ENCODE measurements around the gene PYGO2. TPM values are rescaled to one million over a fixed set of nuclear protein-coding genes. Genes with fewer than 3 reads are reported as not detected.

PYGO2 gene
- total RNA-seq, 1 donor: 28.9 TPM

- TF ChIP-seq, protein P1, sequence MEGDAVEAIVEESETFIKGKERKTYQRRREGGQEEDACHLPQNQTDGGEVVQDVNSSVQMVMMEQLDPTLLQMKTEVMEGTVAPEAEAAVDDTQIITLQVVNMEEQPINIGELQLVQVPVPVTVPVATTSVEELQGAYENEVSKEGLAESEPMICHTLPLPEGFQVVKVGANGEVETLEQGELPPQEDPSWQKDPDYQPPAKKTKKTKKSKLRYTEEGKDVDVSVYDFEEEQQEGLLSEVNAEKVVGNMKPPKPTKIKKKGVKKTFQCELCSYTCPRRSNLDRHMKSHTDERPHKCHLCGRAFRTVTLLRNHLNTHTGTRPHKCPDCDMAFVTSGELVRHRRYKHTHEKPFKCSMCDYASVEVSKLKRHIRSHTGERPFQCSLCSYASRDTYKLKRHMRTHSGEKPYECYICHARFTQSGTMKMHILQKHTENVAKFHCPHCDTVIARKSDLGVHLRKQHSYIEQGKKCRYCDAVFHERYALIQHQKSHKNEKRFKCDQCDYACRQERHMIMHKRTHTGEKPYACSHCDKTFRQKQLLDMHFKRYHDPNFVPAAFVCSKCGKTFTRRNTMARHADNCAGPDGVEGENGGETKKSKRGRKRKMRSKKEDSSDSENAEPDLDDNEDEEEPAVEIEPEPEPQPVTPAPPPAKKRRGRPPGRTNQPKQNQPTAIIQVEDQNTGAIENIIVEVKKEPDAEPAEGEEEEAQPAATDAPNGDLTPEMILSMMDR (IDR thresholded peaks at IDR 0.05; ENCODE audit: insufficient read depth, low read depth, low read length): no peak
- DNase-seq (ENCODE audit: low read depth): peak; percentile 60
- peak overlapping the region; percentile 93 for H3K4me3 ChIP-seq (ENCODE audit: low read depth, low read length)
These were observed 42.3 kb upstream of the PYGO2 start for GRCh38 chr1:155003766-155004351.

DNA sequence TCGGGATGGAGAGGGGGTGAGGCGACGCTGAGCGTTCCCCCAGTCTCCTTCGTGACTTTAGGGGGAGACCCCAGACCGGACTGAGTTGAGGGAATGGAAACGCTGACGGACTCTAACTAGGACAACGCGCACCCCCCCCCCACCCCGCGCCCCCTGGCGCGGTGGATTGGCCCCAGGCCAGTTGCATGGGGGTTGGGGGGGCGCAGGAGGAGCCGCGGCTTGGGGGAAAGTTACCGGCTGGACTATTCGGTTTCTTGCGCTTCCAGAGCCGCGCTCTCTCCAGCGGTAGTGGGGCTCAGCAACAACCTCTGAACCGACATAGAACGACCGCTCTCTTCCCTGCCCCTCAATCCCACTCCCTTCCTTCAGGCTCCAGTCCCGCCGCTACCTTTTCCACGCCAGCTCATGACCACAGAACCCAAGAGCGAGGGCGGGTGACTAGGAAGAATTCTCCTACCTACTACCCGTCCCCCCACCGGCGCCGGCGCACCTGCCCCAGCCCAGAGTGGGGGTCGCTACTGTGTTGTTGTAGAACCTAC, 41.7 kb upstream of the PYGO2 start:
- H3K4me3 ChIP-seq (ENCODE audit: low read depth, low read length): peak overlapping the region; percentile 93
- TF ChIP-seq, protein P1 (IDR thresholded peaks at IDR 0.05; ENCODE audit: insufficient read depth, low read depth, low read length): no peak
- DNase-seq (ENCODE audit: low read depth): peak; percentile 30

GRCh38 chr1:155002464-155003226, 41.1 kb upstream of the PYGO2 start, which contains the start of gene ZBTB7B:
Gene ZBTB7B, plus strand, starts transcription at chr1:155002802. Its CDS starts 11,859 bp downstream, at chr1:155014661.
- DNase-seq (ENCODE audit: low read depth): peak; percentile 20
- peak within 1 kb of the TSS; percentile 93 for H3K4me3 ChIP-seq (ENCODE audit: low read depth, low read length)
- TF ChIP-seq, protein P1 (IDR thresholded peaks at IDR 0.05; ENCODE audit: insufficient read depth, low read depth, low read length): no peak

DNA sequence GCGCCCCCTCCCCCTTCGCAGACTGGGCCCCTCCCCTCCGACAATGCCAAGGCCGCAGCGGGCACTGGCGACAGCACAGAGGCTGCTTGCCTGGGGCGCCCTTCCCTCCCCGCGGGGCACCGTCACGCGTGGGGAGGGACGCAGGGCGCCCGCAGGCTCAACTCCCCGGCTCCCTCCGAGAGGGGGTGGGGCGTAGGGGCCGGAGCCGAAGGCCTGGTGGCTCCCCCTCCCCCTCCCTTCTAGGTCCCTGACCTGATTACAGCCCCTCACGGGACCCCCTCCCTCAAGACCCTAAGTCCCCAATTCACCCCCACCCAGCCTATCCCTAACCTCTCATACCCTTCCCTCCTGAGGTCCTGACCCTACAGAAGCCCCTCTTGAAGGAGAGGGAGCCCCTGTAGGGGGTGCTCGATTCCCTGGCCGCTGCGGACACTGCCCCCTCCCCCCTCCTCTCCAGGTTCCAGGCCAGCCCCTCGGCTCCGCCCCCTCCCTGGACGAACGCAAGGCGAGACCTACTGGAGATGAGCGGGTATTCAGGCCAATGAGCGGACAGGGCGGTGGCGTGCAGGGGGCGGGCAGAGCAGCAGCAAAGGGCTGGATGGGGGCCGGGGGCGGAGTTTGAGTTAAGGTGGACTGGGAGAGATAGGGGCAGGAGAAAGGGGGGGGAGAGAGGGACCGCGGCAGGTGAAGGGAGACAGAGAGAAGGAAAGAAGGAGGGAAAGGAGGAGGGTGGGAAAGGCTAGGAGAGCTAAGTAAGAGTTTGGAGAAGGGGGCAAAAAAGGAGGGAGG, 40.3 kb upstream of the PYGO2 start:
- DNase-seq (ENCODE audit: low read depth): peak; percentile 99
- peak overlapping the region; percentile 93 for H3K4me3 ChIP-seq (ENCODE audit: low read depth, low read length)
- TF ChIP-seq, protein P1 (IDR thresholded peaks at IDR 0.05; ENCODE audit: insufficient read depth, low read depth, low read length): peak; percentile 50

DNA sequence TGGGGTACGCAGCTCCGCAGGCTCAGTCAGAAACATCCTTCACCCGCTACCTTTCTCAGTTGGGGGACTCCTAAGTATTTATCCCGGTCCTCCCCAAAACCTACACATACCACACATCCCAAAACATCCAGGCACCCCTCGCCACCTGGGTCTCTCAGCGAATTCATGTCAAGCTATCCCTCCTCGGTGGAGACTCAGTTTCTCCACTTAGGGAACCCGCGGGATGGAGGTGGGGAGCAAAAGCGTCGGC, 39.8 kb upstream of the PYGO2 start:
- TF ChIP-seq, protein P1 (IDR thresholded peaks at IDR 0.05; ENCODE audit: insufficient read depth, low read depth, low read length): no peak
- DNase-seq (ENCODE audit: low read depth): no peak
- H3K4me3 ChIP-seq (ENCODE audit: low read depth, low read length): peak overlapping the region; percentile 93

GRCh38 chr1:155000726-155001424, 39.3 kb upstream of the PYGO2 start:
- TF ChIP-seq, protein P1 (IDR thresholded peaks at IDR 0.05; ENCODE audit: insufficient read depth, low read depth, low read length): peak; percentile 5
- peak; percentile 84 for DNase-seq (ENCODE audit: low read depth)
- peak overlapping the region; percentile 93 for H3K4me3 ChIP-seq (ENCODE audit: low read depth, low read length)
